HepG2 (cell line): ENCODE results near the gene SYNPO. TPM values are rescaled to one million over a fixed set of nuclear protein-coding genes. Genes with fewer than 3 reads are reported as not detected.
A peak's percentile ranks its signal among the peaks of the same experiment; 100 is the strongest.

Experiments
- FOXA3 ChIP-seq: IDR thresholded peaks from 2 replicates; pipeline ENCODE4 v1.6.1; 2016; ENCODE audit warnings: missing genetic modification reagents, missing compliant biosample characterization
- FOXP4 ChIP-seq: sonication (generic); formaldehyde crosslinking; IDR thresholded peaks from 2 replicates; pipeline ENCODE4 v1.4.0; 2020; ENCODE audit warnings: missing genetic modification reagents
- HNF1A ChIP-seq, 2 experiments: sonication (generic) in 1 of 2; formaldehyde crosslinking in 1 of 2; IDR thresholded peaks; 2 replicates each; pipeline versions ENCODE4 v1.4.0 to v1.6.1; 2016 to 2020; ENCODE audit warnings: borderline replicate concordance in 1 of 2, low read depth in 1 of 2, mild to moderate bottlenecking in 1 of 2, missing genetic modification reagents in 1 of 2
- HOXA5 ChIP-seq: sonication (generic); formaldehyde crosslinking; IDR thresholded peaks from 2 replicates; pipeline ENCODE4 v1.4.0; 2020; ENCODE audit warnings: missing genetic modification reagents
- ISL2 ChIP-seq: sonication (generic); formaldehyde crosslinking; IDR thresholded peaks from 2 replicates; pipeline ENCODE4 v1.5.0; 2020; ENCODE audit warnings: missing genetic modification reagents
- NONO ChIP-seq, 2 experiments: fragments of 450-650 bp in 1 of 2; sonication (generic) in 1 of 2; formaldehyde crosslinking in 1 of 2; IDR thresholded peaks in 1 of 2; conservative IDR thresholded peaks in 1 of 2; 2 replicates each; pipeline versions ENCODE4 v1.6.1 to v1.8.0; 2017 to 2022; ENCODE audit warnings: mild to moderate bottlenecking in 1 of 2, missing genetic modification reagents in 1 of 2, moderate library complexity in 1 of 2
- ONECUT2 ChIP-seq: sonication (generic); formaldehyde crosslinking; IDR thresholded peaks from 2 replicates; pipeline ENCODE4 v1.4.0; 2020; ENCODE audit warnings: missing genetic modification reagents
- PHF21A ChIP-seq: sonication (generic); formaldehyde crosslinking; IDR thresholded peaks from 2 replicates; pipeline ENCODE4 v1.5.0; 2020; ENCODE audit warnings: mild to moderate bottlenecking, missing genetic modification reagents
- PITX1 ChIP-seq: sonication (generic); formaldehyde crosslinking; IDR thresholded peaks from 2 replicates; pipeline ENCODE4 v1.5.1; 2020; ENCODE audit warnings: mild to moderate bottlenecking, missing genetic modification reagents
- PPARG ChIP-seq: conservative IDR thresholded peaks from 2 replicates; pipeline ENCODE4 v1.6.1; 2016; ENCODE audit warnings: missing biosample characterization, missing genetic modification reagents
- RARA ChIP-seq: IDR thresholded peaks from 2 replicates; pipeline ENCODE4 v1.6.1; 2016; ENCODE audit warnings: missing genetic modification reagents, missing compliant biosample characterization
- RBFOX2 ChIP-seq: fragments of 200-400 bp; formaldehyde crosslinking; IDR thresholded peaks from 2 replicates; pipeline ENCODE4 v1.6.1; 2017; ENCODE audit warnings: low read depth, mild to moderate bottlenecking, low read length
- SKI ChIP-seq: fragments of 450-650 bp; IDR thresholded peaks from one replicate; pipeline ENCODE4 v1.6.1; 2018; ENCODE audit warnings: mild to moderate bottlenecking; ENCODE audit not compliant: partially characterized antibody
- TARDBP ChIP-seq: sonication (generic); formaldehyde crosslinking; IDR thresholded peaks from 2 replicates; pipeline ENCODE4 v1.8.0; 2022; ENCODE audit warnings: mild to moderate bottlenecking, missing genetic modification reagents
- ZBTB37 ChIP-seq: sonication (generic); formaldehyde crosslinking; IDR thresholded peaks from 2 replicates; pipeline ENCODE4 v1.4.0; 2020; ENCODE audit warnings: mild to moderate bottlenecking, missing genetic modification reagents
- ZFP91 ChIP-seq: sonication (generic); formaldehyde crosslinking; IDR thresholded peaks from 2 replicates; pipeline ENCODE4 v1.9.0; 2022; ENCODE audit warnings: missing genetic modification reagents, mild to moderate bottlenecking, borderline replicate concordance
- ZNF367 ChIP-seq: sonication (generic); formaldehyde crosslinking; IDR thresholded peaks from 2 replicates; pipeline ENCODE4 v1.4.0; 2020; ENCODE audit warnings: missing genetic modification reagents, borderline replicate concordance
- ZNF556 ChIP-seq: sonication (generic); formaldehyde crosslinking; IDR thresholded peaks from 2 replicates; pipeline ENCODE4 v1.4.0; 2020; ENCODE audit warnings: mild to moderate bottlenecking, missing genetic modification reagents, borderline replicate concordance
- ZNF614 ChIP-seq: IDR thresholded peaks from 2 replicates; pipeline ENCODE4 v1.6.1; 2018; ENCODE audit warnings: missing biosample characterization, missing genetic modification reagents, inconsistent platforms, borderline replicate concordance
- ZNF629 ChIP-seq: sonication (generic); formaldehyde crosslinking; conservative IDR thresholded peaks from 2 replicates; pipeline ENCODE4 v1.5.0; 2020; ENCODE audit warnings: missing genetic modification reagents
- ZSCAN25 ChIP-seq: sonication (generic); formaldehyde crosslinking; IDR thresholded peaks from 2 replicates; pipeline ENCODE4 v1.8.0; 2022; ENCODE audit warnings: mild to moderate bottlenecking, missing genetic modification reagents
- polyA plus RNA-seq, 8 experiments: library from polyadenylated mRNA; depleted of rRNA in 3 of 8; stranded (reverse) in 7 of 8; unstranded in 1 of 8; fragments of >200 nt; fragmentation: Illumina TruSeq in 4 of 8; extraction: Trizol in 4 of 8; gene quantifications; 2 replicates each; pipeline versions ENCODE4 v1.2.1 to v1.2.3, GENCODE V29; 2011 to 2016; ENCODE audit warnings: low read depth in 4 of 8, missing spikeins in 1 of 8, mixed read lengths in 1 of 8; ENCODE audit not compliant: insufficient read depth in 1 of 8
- total RNA-seq, 5 experiments: library from RNA; depleted of rRNA; stranded (reverse); fragments of >200 nt; fragmentation: Illumina TruSeq; extraction: Trizol; gene quantifications; 2 replicates each; pipeline ENCODE4 v1.2.3, GENCODE V29; 2016; ENCODE audit warnings: low read depth in 1 of 5

The SYNPO gene
- total and polyA plus RNA-seq, 2 of the 13 experiments (the other 11 are each of a cell fraction or from before 2014, with no cell fraction given), result 0.09 to 0.30 TPM

- TF ChIP-seq ZBTB37 (CRISPR knock-in tag), result peak; percentile 96
- peak; percentile 41; the same call in 1 of the 2 replicates for TF ChIP-seq ZFP91 (CRISPR knock-in tag)
- peak; percentile 60 for TF ChIP-seq PHF21A
- peak; percentile 57 for TF ChIP-seq FOXA3 (CRISPR knock-in tag)
- no peak for TF ChIP-seq ZNF367 (CRISPR knock-in tag)
- no peak for TF ChIP-seq HNF1A (IDR thresholded peaks at IDR 0.05; ENCODE audit: low read depth)
- TF ChIP-seq HNF1A (CRISPR knock-in tag; IDR thresholded peaks at IDR 0.05; ENCODE audit: borderline replicate concordance), result peak; percentile 62; the same call in 1 of the 2 replicates
- 0 out of 2 replicates have a peak, but pooled peaks have one; percentile 56 for TF ChIP-seq ZNF556
- peak; percentile 53; the same call in 1 of the 2 replicates for TF ChIP-seq ZNF614 (CRISPR knock-in tag)
- TF ChIP-seq FOXP4 (CRISPR knock-in tag), result peak; percentile 53
- TF ChIP-seq TARDBP, result peak; percentile 63
- peak; percentile 75 for TF ChIP-seq SKI
- no peak for TF ChIP-seq ZNF629 (CRISPR knock-in tag)
- TF ChIP-seq HOXA5 (CRISPR knock-in tag), result no peak
- TF ChIP-seq PPARG (CRISPR knock-in tag), result peak; percentile 75
- TF ChIP-seq RARA (CRISPR knock-in tag), result peak; percentile 92
- TF ChIP-seq ISL2 (CRISPR knock-in tag), result peak; percentile 31; the same call in 1 of the 2 replicates
- no peak for TF ChIP-seq RBFOX2
- TF ChIP-seq ONECUT2 (CRISPR knock-in tag), result no peak
- peak; percentile 53; the same call in 1 of the 2 replicates for TF ChIP-seq ZSCAN25
- 0 out of 2 replicates have a peak, but pooled peaks have one; percentile 34 for TF ChIP-seq PITX1
- no peak for TF ChIP-seq NONO (IDR thresholded peaks at IDR 0.05)
- TF ChIP-seq NONO (CRISPR knock-in tag; conservative IDR thresholded peaks at IDR 0.05), result peak; percentile 48; the same call in 1 of the 2 replicates
These were observed 24.4 kb upstream of the SYNPO start (continued) for GRCh38 chr5:150616024-150616470.
